Omental fat pad (tissue), 4 donors: ENCODE data around the gene SLC6A11. TPM values are rescaled to one million over a fixed set of nuclear protein-coding genes. Genes with fewer than 3 reads are reported as not detected.

Experiments used
- ATAC-seq: fragments of 150-250 bp; one replicate; pipeline ENCODE4 v1.9.1; 2016; ENCODE audit warnings: mild to moderate bottlenecking, moderate library complexity; ENCODE audit not compliant: low FRiP score
- DNase-seq: peaks from one replicate; pipeline ENCODE4 v3.0.0-alpha.2; 2019; ENCODE audit warnings: low spot score
- total RNA-seq, 4 donors: library from RNA; depleted of rRNA; stranded (reverse); fragments of >200 nt; gene quantifications; one replicate each; pipeline ENCODE4 v1.1.0, GENCODE V29; 2016
- TF ChIP-seq, protein P1 (sequence below), 3 donors: fragments of 450-650 bp; IDR thresholded peaks; one replicate each; pipeline ENCODE4 v1.5.1; 2016 to 2017; ENCODE audit warnings: antibody characterized with exemption in 3 of 3, mild to moderate bottlenecking in 3 of 3, moderate library complexity in 2 of 3

The SLC6A11 gene
- total RNA-seq, 4 donors from 2014 or later: 0.09 TPM; not detected in 3

DNA sequence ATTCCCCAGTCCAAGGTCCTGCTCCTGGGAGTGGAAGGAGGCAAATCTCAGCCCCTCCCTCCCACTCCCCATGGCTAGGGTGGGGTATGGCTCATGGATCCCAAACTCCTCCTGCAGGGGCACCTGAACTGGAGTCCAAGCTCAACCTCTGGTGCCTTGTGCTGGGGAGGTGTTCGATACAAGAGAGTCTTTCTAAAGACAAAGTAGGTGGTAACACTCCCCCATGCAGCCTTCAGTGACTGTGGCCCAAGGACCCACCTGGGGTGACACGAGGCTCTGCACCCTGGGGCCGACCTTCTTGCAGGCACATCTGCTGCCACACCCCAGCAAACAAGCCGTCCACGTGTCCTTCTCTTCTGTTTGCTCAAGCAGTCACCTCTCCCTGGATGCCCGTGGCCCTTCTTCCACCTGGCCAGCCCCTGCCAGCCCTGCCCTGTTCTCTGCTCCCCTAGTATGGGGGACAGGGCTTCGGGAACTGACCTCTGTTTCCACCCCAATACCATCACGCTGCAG, 36.7 kb upstream of the SLC6A11 start:
- TF ChIP-seq, protein P1, sequence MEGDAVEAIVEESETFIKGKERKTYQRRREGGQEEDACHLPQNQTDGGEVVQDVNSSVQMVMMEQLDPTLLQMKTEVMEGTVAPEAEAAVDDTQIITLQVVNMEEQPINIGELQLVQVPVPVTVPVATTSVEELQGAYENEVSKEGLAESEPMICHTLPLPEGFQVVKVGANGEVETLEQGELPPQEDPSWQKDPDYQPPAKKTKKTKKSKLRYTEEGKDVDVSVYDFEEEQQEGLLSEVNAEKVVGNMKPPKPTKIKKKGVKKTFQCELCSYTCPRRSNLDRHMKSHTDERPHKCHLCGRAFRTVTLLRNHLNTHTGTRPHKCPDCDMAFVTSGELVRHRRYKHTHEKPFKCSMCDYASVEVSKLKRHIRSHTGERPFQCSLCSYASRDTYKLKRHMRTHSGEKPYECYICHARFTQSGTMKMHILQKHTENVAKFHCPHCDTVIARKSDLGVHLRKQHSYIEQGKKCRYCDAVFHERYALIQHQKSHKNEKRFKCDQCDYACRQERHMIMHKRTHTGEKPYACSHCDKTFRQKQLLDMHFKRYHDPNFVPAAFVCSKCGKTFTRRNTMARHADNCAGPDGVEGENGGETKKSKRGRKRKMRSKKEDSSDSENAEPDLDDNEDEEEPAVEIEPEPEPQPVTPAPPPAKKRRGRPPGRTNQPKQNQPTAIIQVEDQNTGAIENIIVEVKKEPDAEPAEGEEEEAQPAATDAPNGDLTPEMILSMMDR (IDR thresholded peaks at IDR 0.05): no peak
- DNase-seq: no peak
- no peak for ATAC-seq

DNA sequence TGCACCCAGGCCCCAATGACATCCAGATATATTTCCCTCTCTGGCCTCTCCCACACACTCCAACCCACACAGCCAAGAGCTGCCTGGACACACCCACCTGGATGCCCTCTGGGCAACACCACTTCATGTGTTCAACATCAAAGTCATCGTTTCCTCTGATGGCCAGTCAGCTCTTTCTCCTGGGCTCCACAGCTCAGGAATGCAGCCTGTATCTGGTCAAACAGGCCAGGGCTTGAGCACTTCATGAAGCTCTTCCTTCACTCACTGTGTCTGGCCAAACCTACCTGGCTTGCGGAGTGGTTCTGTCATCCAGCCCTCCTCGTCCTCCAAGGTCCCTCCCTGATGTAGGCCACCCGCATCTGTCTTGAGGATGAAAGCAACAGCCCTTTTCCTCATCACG, 35.8 kb upstream of the SLC6A11 start:
- ATAC-seq (no peak), DNase-seq (no peak)
- TF ChIP-seq, protein P1 (IDR thresholded peaks at IDR 0.05): no peak

DNA sequence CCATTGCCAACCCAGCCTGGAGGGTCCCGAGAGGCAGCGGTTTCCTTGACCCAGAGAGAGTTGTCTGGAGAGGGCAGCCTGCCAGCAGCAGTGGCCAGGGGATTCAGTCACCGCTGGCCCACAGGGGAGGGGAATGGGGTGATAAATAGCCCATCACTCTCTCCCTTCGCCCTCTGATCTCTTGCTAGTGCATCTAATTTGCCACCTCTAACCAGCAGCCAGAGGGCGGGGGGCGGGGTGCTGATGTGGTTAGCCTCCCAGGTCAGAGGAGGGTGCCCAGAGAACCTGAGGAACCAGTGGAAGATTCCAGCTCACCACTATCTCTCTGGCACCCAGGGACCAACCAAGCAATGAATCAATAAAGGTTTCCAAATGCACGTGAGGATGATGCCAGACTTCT, 35.1 kb upstream of the SLC6A11 start:
- no peak for DNase-seq

DNA sequence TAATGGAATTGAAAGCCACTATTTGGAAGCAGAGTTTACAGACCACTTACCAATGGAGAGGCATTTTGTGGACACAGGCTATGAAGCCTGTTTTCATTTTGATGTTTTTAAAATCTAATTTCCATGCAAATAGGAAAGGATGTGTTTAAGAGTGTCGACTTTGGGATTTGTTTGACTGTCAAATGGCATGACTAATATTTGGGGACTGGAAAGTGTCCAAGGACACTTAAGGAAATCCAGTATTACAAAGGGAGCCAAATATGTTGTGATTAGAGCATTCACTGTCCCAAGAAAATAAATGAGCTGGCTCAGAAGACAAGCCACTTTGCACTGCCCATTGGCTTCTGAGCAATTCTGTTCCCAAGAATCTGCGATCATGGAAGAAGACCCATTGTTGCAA, 34.0 kb upstream of the SLC6A11 start:
- ATAC-seq (no peak), DNase-seq (no peak)
- TF ChIP-seq, protein P1 (IDR thresholded peaks at IDR 0.05): no peak

More for the DNA sequence above, 35.1 kb upstream of the SLC6A11 start:
- ATAC-seq: no peak
- TF ChIP-seq, protein P1 (IDR thresholded peaks at IDR 0.05): no peak

DNA sequence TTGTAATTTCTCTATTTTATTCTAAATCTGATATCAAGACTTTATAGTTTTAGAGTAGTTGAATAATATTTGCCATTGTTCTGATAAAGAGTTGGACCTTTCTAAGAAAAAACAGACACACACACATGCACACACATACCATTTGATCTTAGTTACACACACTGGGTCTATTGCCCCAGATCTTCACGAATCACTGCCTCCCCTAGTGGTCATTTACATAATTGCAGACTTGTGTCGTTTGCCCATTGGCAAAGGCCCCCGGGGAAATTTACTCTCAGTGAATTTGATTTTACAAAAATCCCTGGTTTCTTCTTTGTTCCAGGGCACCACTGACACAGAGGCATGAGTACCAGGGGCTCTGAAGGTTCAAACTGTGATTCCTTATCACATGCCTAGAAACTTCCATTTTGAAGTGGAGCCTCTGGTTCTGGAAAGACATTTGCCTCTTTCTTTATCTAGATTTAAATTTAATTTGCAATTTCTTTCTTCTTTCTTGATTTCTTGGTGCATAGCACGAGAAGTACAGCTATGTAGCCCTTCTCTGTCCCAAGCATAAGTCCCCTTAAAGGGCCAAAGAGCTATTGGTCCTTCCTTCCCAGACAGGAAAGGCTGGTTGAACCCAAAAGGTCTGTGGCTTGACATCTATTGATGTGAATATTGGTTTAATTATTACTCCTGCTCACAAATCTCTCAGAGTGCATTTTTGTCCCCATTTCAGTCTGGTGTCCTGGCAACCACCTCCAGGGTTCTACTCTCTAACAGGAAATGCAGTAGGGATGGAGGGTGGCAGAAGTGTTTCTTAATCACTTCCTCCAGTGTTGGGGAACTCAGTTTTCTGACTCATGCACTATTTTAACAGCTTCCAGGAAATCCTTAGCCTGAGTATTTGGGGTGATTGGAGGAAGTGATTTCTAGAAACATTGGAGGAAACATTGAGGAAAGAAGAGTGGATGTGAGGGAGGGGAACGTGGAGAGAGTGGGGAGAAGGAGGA, 32.4 kb upstream of the SLC6A11 start:
- TF ChIP-seq, protein P1 (IDR thresholded peaks at IDR 0.05): peak in 1 of 3 donors; percentile 51
- no peak for DNase-seq
- no peak for ATAC-seq

DNA sequence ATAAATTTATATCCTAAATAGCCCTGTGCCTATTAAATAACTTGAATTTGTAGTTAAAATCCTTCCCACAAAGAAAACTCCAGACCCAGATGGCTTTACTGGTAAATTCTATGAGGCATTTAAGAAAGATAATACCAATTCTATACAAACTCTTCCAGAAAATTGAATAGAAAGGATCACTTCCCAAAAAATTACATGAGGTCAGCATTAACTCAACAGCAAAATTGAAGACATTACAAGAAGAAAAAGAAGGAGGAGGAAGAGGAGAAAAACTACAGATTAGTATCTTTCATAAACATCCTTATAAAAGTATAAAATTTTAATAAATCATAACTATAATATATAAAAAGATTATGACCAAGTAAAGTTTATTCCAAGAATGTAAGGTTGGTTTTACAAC, 29.4 kb upstream of the SLC6A11 start:
- ATAC-seq (no peak), DNase-seq (no peak)
- TF ChIP-seq, protein P1 (IDR thresholded peaks at IDR 0.05): no peak
